ENCODE measurements around the gene AGPAT2.

AGPAT2 gene

GRCh38 chr9:136671646-136672430 is 15.4 kb downstream of the AGPAT2 start:
- no peak for DNase-seq

GRCh38 chr9:136671254-136671614 is 16.0 kb downstream of the AGPAT2 start:
- DNase-seq: no peak

GRCh38 chr9:136670576-136671253 is 16.5 kb downstream of the AGPAT2 start:
- no peak for DNase-seq

- DNase-seq: no peak
These were observed 17.3 kb downstream of the AGPAT2 start for GRCh38 chr9:136669791-136670464.

- DNase-seq: no peak
These were observed 18.1 kb downstream of the AGPAT2 start for GRCh38 chr9:136668983-136669790.

- no peak for DNase-seq
These were observed 19.1 kb downstream of the AGPAT2 start for GRCh38 chr9:136667940-136668760.

- DNase-seq: no peak
These were observed 19.9 kb downstream of the AGPAT2 start for GRCh38 chr9:136667214-136667939.

- DNase-seq: no peak
These were observed 20.7 kb downstream of the AGPAT2 start for GRCh38 chr9:136666372-136667213.

GRCh38 chr9:136665704-136666371 is 21.4 kb downstream of the AGPAT2 start:
- DNase-seq: no peak

GRCh38 chr9:136665111-136665703 is 22.1 kb downstream of the AGPAT2 start:
- DNase-seq: no peak

- no peak for DNase-seq
These were observed 23.0 kb downstream of the AGPAT2 start for GRCh38 chr9:136664000-136664915.

- DNase-seq: no peak
These were observed 24.3 kb downstream of the AGPAT2 start, which contains the start of gene EGFL7 for GRCh38 chr9:136662656-136663581. Gene EGFL7 (plus strand): TSS chr9:136662916. CDS start chr9:136668283, 5,367 bp downstream.

- no peak for DNase-seq
These were observed 25.0 kb downstream of the AGPAT2 start for GRCh38 chr9:136662326-136662655.

- no peak for DNase-seq
These were observed 25.5 kb downstream of the AGPAT2 start for GRCh38 chr9:136661641-136662325.

- DNase-seq: no peak
These were observed 26.2 kb downstream of the AGPAT2 start for GRCh38 chr9:136660971-136661550.
